NB4 (cell line): Measurements from ENCODE around the gene SGIP1.

Experiments
- CTCF ChIP-seq: IDR thresholded peaks from one replicate; pipeline ENCODE4 v1.5.1; 2012; ENCODE audit warnings: low read depth, low read length
- POLR2A ChIP-seq: IDR thresholded peaks from 2 replicates; pipeline ENCODE4 v1.6.1; 2011; ENCODE audit warnings: mild to moderate bottlenecking; ENCODE audit not compliant: insufficient read length; ENCODE audit errors: extremely low read depth

GRCh38 chr1:66578841-66579240 is 44.9 kb downstream of the SGIP1 start:
- TF ChIP-seq CTCF (no peak), POLR2A (no peak)
